Hepatocyte (in vitro differentiated cells): ENCODE results near the gene RAB3C.

Source experiments
- EZH2 ChIP-seq: fragments of 200-600 bp; sonication (generic); IDR thresholded peaks from 2 replicates; pipeline ENCODE4 v1.6.1; 2016; ENCODE audit warnings: antibody characterized with exemption, mild to moderate bottlenecking, borderline replicate concordance
- EZH2phosphoT487 ChIP-seq: fragments of 200-600 bp; sonication (generic); IDR thresholded peaks from one replicate; pipeline ENCODE4 v1.6.1; 2018; ENCODE audit warnings: antibody characterized with exemption, mild to moderate bottlenecking, low read depth, moderate library complexity; ENCODE audit not compliant: unreplicated experiment, severe bottlenecking
- TF ChIP-seq, protein P1 (sequence below): fragments of 200-600 bp; sonication (generic); IDR thresholded peaks from 2 replicates; pipeline ENCODE4 v1.5.1; 2016; ENCODE audit warnings: antibody characterized with exemption, mild to moderate bottlenecking; ENCODE audit not compliant: poor library complexity

DNA sequence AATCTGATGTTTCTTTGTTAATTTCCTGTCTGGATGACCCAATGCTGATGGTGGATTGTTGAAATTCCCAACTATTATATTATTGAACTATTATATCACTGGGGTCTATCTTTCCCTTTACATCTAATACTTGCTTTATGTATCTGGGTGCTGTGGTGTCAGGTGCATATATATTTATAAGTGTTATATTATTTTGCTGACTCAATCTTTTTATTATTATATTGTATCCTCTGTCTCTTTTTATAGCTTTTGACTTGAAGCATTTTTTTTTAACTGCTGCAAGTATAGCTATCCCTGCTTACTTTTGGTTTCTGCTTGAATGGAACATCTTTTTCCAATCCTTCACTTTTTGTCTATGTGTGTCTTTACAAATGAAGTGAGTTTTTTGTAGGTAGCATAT, 255.9 kb downstream of the RAB3C start:
- TF ChIP-seq, protein P1, sequence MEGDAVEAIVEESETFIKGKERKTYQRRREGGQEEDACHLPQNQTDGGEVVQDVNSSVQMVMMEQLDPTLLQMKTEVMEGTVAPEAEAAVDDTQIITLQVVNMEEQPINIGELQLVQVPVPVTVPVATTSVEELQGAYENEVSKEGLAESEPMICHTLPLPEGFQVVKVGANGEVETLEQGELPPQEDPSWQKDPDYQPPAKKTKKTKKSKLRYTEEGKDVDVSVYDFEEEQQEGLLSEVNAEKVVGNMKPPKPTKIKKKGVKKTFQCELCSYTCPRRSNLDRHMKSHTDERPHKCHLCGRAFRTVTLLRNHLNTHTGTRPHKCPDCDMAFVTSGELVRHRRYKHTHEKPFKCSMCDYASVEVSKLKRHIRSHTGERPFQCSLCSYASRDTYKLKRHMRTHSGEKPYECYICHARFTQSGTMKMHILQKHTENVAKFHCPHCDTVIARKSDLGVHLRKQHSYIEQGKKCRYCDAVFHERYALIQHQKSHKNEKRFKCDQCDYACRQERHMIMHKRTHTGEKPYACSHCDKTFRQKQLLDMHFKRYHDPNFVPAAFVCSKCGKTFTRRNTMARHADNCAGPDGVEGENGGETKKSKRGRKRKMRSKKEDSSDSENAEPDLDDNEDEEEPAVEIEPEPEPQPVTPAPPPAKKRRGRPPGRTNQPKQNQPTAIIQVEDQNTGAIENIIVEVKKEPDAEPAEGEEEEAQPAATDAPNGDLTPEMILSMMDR, result no peak
- TF ChIP-seq EZH2phosphoT487 (no peak), EZH2 (no peak)
